ENCODE measurements around the gene NME4. TPM values are rescaled to one million over a fixed set of nuclear protein-coding genes. Genes with fewer than 3 reads are reported as not detected.

Gene NME4
- total RNA-seq, 2 donors from 2014 or later = 68.7 to 91.2 TPM

DNA sequence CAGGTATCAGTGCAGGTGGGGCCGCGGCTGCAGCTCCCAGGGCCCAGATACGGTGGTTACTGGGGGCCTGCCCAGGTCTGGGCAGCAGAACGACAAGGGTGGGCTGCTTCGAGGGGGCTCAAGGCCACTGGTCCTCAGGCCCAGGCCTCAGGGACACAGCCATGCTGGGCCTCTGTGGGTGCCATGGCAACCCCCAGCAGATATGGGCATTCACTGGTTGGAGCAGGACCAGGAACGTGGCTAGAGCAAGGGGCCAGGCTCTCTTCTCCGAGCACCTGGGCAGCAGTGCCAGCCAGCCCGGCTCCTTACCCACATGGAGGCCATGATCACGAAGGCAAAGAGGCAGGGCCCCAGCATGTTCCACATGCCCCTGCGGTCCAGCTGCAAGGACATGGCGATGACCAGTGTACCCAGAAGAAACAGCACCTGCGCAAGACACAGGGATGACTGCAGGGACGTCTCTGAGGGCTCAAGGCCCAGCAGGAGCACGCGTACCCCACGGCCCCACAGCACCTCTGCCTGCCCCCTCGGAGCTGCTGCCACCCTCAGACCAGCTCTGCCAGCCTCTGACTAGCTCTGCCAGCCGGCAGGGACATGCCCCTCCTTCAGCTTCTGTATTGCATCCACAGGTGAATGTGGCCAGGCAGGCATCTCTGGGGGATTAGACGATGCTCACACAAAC lies 24.6 kb upstream of the NME4 start:
- Histone ChIP-seq H3K4me3 (no peak overlapping the region), H3K36me3 (peaks cover 55% of the 10 kb centered on the region), H3K27me3 (replicated peaks; ENCODE audit: insufficient read depth) (no peaks in the 10 kb centered on the region), H3K27ac (no peak overlapping the region), H3K9me3 (no peaks in the 10 kb centered on the region), H3K4me1 (ENCODE audit: control insufficient read depth in 1 of 2, low read depth in 2 of 2) (peaks cover 10 to 18% of the 10 kb centered on the region in 2 donors)
- ATAC-seq (ENCODE audit: insufficient number of reproducible peaks, low FRiP score, low read depth) (no peak), DNase-seq (ENCODE audit: low spot score) (no peak)
- TF ChIP-seq, protein P1, sequence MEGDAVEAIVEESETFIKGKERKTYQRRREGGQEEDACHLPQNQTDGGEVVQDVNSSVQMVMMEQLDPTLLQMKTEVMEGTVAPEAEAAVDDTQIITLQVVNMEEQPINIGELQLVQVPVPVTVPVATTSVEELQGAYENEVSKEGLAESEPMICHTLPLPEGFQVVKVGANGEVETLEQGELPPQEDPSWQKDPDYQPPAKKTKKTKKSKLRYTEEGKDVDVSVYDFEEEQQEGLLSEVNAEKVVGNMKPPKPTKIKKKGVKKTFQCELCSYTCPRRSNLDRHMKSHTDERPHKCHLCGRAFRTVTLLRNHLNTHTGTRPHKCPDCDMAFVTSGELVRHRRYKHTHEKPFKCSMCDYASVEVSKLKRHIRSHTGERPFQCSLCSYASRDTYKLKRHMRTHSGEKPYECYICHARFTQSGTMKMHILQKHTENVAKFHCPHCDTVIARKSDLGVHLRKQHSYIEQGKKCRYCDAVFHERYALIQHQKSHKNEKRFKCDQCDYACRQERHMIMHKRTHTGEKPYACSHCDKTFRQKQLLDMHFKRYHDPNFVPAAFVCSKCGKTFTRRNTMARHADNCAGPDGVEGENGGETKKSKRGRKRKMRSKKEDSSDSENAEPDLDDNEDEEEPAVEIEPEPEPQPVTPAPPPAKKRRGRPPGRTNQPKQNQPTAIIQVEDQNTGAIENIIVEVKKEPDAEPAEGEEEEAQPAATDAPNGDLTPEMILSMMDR (IDR thresholded peaks at IDR 0.05) = no peak

DNA sequence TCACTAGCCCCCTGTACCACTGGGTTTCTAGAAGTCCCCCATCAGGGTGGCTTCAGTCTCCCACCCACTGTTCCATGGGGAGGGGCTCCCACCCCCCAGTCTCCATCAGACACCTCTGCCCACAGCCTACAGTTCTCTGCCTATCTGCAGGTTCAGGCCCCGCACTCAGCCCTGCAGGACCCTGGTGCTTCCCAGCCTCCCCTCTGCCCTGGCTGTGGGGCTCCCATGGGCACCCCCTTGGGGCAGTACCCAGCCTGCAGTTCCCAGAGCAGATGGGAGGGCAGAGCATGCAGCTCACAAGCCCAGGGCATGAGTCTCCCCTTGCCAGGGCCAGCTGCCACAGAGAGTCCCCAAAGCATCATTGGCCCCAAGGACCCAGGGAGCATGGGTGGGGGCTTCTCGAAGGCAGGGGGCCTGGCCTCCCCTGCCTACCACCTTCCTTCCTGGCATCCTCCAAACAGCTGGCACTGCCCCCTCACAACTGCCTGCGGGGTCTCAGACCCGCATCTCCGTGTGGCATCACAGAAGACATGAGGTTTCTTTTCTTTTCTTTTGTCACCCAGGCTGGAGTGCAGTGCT lies 23.9 kb upstream of the NME4 start:
- Histone ChIP-seq H3K36me3 (peaks cover 49% of the 10 kb centered on the region), H3K4me1 (ENCODE audit: control insufficient read depth in 1 of 2, low read depth in 2 of 2) (peaks cover 10 to 18% of the 10 kb centered on the region in 2 donors), H3K27ac (no peak overlapping the region), H3K4me3 (no peak overlapping the region), H3K27me3 (replicated peaks; ENCODE audit: insufficient read depth) (no peaks in the 10 kb centered on the region), H3K9me3 (no peaks in the 10 kb centered on the region)
- no peak for ATAC-seq (ENCODE audit: insufficient number of reproducible peaks, low FRiP score, low read depth)
- TF ChIP-seq, protein P1 (IDR thresholded peaks at IDR 0.05) = no peak
- no peak for DNase-seq (ENCODE audit: low spot score)

DNA sequence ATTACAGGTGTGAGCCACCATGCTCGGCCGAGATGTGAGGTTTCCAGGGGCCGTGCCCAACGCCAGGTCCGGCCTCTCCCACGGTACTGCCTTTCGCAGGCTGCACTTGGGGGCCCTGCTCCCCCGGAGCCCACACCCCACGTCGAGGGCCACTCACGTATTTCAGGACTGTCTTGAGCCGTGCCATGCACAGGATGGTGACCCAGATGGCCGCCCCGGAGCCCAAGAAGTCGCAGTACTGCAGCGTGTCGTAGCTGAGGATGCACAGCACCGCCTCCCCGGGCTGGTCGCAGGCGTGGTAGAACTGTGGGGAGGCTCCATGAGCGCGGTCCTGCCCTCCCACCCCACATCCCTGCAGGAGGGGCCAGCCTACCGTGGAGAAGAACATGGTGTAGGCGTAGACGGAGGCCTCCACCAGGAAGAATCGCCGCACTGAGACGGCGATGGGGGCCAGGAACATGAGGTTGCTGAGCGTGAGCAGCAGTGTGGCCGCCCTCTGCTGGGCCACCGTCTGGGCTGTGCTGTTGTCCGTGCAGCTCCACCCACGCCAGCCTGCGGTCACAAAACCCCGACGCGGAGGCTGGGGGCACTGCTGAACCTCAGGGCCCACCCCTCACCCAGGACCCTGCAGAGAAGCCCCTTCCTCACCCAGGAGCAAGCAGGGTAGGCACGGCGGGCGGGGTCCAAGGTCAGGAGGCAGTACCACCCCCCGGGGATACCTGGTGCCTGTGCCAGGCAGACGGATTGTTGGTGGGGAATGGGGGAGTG lies 23.0 kb upstream of the NME4 start:
- H3K27me3 ChIP-seq (replicated peaks; ENCODE audit: insufficient read depth) = no peaks in the 10 kb centered on the region
- no peak overlapping the region for H3K4me3 ChIP-seq
- TF ChIP-seq, protein P1 (IDR thresholded peaks at IDR 0.05) = no peak
- DNase-seq (ENCODE audit: low spot score) (no peak), ATAC-seq (ENCODE audit: insufficient number of reproducible peaks, low FRiP score, low read depth) (no peak)
- peaks cover 40% of the 10 kb centered on the region for H3K36me3 ChIP-seq
- H3K4me1 ChIP-seq (ENCODE audit: control insufficient read depth in 1 of 2, low read depth in 2 of 2) = peaks cover 10 to 18% of the 10 kb centered on the region in 2 donors
- H3K27ac ChIP-seq = no peak overlapping the region
- H3K9me3 ChIP-seq = no peaks in the 10 kb centered on the region

DNA sequence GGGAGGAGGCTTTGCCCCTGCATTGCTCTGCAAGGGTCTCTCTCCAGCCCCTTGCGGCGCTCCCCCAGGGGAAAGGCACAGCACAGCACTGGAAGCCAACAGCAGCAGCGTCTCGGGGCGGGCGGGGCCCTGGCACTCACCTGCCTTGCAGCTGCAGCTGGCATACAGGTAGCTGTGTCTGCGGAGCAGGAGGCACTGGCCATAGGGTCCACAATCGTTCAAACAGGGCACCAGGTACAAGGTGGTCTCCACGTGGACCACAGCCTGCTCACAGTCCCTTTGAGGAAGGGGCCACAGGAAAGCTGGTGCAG lies 22.4 kb upstream of the NME4 start:
- ATAC-seq (ENCODE audit: insufficient number of reproducible peaks, low FRiP score, low read depth) (no peak), DNase-seq (ENCODE audit: low spot score) (no peak)
- TF ChIP-seq, protein P1 (IDR thresholded peaks at IDR 0.05) = no peak

DNA sequence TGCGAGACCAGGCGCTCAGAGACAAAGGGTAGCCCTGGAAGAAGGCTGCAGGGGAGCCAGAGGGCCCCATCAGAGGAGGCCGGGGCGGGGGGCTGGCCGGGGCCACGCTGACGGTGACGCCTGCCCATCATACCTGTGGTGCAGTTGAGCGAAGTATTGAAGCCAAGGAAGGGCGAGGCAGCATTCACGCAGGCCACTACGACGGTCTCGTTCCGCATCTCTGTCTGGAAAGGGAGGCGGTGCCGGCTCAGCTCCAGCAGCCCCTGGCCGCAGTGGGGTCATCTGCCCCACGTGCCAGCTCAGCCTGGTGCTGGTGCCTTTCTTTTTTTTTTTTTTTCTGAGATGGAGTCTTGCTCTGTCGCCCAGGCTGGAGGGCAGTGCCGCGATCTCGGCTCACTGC lies 21.8 kb upstream of the NME4 start:
- Histone ChIP-seq H3K4me3 (no peak overlapping the region), H3K4me1 (ENCODE audit: control insufficient read depth in 1 of 2, low read depth in 2 of 2) (peaks cover 9 to 18% of the 10 kb centered on the region in 2 donors), H3K27me3 (replicated peaks; ENCODE audit: insufficient read depth) (no peaks in the 10 kb centered on the region), H3K9me3 (no peaks in the 10 kb centered on the region), H3K36me3 (peaks cover 40% of the 10 kb centered on the region), H3K27ac (no peak overlapping the region)
- TF ChIP-seq, protein P1 (IDR thresholded peaks at IDR 0.05) = no peak
- ATAC-seq (ENCODE audit: insufficient number of reproducible peaks, low FRiP score, low read depth) (no peak), DNase-seq (ENCODE audit: low spot score) (no peak)

More for the DNA sequence above, 22.4 kb upstream of the NME4 start:
- Histone ChIP-seq H3K4me3 (no peak overlapping the region), H3K27me3 (replicated peaks; ENCODE audit: insufficient read depth) (no peaks in the 10 kb centered on the region), H3K9me3 (no peaks in the 10 kb centered on the region), H3K4me1 (ENCODE audit: control insufficient read depth in 1 of 2, low read depth in 2 of 2) (peaks cover 10 to 16% of the 10 kb centered on the region in 2 donors), H3K27ac (no peak overlapping the region), H3K36me3 (peaks cover 40% of the 10 kb centered on the region)

All from thoracic aorta (tissue), 2 donors.